ENCODE measurements around the gene MAN1C1. TPM values are rescaled to one million over a fixed set of nuclear protein-coding genes. Genes with fewer than 3 reads are reported as not detected.

MAN1C1 gene
- total and polyA plus RNA-seq, 9 of the 15 experiments (the other 6 are each of a cell fraction or from before 2014, with no cell fraction given): 0.04 to 0.44 (median 0.10) TPM; not detected in 3

DNA sequence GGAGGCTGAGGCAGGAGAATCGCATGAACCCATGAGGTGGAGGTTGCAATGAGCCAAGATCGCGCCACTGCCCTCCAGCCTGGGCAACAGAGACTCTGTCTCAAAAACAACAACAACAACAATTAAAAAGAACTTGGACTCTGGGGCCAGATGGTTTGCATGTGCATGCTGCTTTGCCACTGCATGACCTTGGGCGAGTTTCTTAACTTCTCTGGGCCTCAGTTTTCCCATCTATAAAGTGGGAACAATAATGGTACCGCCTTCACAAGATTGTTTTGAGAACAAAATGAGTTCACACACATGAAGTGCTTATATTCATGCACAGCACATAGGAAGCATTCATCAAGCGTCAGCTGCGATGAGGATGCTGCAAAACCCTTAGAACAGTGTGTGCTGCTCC, 74.6 kb downstream of the MAN1C1 start (continued):
- TF ChIP-seq, protein P1, sequence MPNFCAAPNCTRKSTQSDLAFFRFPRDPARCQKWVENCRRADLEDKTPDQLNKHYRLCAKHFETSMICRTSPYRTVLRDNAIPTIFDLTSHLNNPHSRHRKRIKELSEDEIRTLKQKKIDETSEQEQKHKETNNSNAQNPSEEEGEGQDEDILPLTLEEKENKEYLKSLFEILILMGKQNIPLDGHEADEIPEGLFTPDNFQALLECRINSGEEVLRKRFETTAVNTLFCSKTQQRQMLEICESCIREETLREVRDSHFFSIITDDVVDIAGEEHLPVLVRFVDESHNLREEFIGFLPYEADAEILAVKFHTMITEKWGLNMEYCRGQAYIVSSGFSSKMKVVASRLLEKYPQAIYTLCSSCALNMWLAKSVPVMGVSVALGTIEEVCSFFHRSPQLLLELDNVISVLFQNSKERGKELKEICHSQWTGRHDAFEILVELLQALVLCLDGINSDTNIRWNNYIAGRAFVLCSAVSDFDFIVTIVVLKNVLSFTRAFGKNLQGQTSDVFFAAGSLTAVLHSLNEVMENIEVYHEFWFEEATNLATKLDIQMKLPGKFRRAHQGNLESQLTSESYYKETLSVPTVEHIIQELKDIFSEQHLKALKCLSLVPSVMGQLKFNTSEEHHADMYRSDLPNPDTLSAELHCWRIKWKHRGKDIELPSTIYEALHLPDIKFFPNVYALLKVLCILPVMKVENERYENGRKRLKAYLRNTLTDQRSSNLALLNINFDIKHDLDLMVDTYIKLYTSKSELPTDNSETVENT (CRISPR knock-in tag; IDR thresholded peaks at IDR 0.05): no peak
- peak; percentile 57; the same call in 1 of the 2 replicates for TF ChIP-seq ESRRA (IDR thresholded peaks at IDR 0.05; ENCODE audit: borderline replicate concordance, low read depth)
- TF ChIP-seq, protein P2, sequence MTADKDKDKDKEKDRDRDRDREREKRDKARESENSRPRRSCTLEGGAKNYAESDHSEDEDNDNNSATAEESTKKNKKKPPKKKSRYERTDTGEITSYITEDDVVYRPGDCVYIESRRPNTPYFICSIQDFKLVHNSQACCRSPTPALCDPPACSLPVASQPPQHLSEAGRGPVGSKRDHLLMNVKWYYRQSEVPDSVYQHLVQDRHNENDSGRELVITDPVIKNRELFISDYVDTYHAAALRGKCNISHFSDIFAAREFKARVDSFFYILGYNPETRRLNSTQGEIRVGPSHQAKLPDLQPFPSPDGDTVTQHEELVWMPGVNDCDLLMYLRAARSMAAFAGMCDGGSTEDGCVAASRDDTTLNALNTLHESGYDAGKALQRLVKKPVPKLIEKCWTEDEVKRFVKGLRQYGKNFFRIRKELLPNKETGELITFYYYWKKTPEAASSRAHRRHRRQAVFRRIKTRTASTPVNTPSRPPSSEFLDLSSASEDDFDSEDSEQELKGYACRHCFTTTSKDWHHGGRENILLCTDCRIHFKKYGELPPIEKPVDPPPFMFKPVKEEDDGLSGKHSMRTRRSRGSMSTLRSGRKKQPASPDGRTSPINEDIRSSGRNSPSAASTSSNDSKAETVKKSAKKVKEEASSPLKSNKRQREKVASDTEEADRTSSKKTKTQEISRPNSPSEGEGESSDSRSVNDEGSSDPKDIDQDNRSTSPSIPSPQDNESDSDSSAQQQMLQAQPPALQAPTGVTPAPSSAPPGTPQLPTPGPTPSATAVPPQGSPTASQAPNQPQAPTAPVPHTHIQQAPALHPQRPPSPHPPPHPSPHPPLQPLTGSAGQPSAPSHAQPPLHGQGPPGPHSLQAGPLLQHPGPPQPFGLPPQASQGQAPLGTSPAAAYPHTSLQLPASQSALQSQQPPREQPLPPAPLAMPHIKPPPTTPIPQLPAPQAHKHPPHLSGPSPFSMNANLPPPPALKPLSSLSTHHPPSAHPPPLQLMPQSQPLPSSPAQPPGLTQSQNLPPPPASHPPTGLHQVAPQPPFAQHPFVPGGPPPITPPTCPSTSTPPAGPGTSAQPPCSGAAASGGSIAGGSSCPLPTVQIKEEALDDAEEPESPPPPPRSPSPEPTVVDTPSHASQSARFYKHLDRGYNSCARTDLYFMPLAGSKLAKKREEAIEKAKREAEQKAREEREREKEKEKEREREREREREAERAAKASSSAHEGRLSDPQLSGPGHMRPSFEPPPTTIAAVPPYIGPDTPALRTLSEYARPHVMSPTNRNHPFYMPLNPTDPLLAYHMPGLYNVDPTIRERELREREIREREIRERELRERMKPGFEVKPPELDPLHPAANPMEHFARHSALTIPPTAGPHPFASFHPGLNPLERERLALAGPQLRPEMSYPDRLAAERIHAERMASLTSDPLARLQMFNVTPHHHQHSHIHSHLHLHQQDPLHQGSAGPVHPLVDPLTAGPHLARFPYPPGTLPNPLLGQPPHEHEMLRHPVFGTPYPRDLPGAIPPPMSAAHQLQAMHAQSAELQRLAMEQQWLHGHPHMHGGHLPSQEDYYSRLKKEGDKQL (CRISPR knock-in tag; IDR thresholded peaks at IDR 0.05; ENCODE audit: borderline replicate concordance): no peak
- TF ChIP-seq MAFG (tag; conservative IDR thresholded peaks at IDR 0.05): no peak
- TF ChIP-seq ADNP (tag; IDR thresholded peaks at IDR 0.05): peak; percentile 74; the same call in 1 of the 2 replicates
- TF ChIP-seq, protein P3, sequence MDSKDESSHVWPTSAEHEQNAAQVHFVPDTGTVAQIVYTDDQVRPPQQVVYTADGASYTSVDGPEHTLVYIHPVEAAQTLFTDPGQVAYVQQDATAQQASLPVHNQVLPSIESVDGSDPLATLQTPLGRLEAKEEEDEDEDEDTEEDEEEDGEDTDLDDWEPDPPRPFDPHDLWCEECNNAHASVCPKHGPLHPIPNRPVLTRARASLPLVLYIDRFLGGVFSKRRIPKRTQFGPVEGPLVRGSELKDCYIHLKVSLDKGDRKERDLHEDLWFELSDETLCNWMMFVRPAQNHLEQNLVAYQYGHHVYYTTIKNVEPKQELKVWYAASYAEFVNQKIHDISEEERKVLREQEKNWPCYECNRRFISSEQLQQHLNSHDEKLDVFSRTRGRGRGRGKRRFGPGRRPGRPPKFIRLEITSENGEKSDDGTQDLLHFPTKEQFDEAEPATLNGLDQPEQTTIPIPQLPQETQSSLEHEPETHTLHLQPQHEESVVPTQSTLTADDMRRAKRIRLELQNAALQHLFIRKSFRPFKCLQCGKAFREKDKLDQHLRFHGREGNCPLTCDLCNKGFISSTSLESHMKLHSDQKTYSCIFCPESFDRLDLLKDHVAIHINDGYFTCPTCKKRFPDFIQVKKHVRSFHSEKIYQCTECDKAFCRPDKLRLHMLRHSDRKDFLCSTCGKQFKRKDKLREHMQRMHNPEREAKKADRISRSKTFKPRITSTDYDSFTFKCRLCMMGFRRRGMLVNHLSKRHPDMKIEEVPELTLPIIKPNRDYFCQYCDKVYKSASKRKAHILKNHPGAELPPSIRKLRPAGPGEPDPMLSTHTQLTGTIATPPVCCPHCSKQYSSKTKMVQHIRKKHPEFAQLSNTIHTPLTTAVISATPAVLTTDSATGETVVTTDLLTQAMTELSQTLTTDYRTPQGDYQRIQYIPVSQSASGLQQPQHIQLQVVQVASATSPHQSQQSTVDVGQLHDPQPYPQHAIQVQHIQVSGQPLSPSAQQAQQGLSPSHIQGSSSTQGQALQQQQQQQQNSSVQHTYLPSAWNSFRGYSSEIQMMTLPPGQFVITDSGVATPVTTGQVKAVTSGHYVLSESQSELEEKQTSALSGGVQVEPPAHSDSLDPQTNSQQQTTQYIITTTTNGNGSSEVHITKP (IDR thresholded peaks at IDR 0.05; ENCODE audit: partially characterized antibody): no peak
- no peak for TF ChIP-seq ZNF23 (CRISPR knock-in tag; IDR thresholded peaks at IDR 0.05)
- TF ChIP-seq TCFL5 (CRISPR knock-in tag; conservative IDR thresholded peaks at IDR 0.05): no peak
- TF ChIP-seq, protein P4, sequence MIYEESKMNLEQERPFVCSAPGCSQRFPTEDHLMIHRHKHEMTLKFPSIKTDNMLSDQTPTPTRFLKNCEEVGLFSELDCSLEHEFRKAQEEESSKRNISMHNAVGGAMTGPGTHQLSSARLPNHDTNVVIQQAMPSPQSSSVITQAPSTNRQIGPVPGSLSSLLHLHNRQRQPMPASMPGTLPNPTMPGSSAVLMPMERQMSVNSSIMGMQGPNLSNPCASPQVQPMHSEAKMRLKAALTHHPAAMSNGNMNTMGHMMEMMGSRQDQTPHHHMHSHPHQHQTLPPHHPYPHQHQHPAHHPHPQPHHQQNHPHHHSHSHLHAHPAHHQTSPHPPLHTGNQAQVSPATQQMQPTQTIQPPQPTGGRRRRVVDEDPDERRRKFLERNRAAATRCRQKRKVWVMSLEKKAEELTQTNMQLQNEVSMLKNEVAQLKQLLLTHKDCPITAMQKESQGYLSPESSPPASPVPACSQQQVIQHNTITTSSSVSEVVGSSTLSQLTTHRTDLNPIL (CRISPR knock-in tag; IDR thresholded peaks at IDR 0.05): no peak
- no peak for TF ChIP-seq TFAM (CRISPR knock-in tag; conservative IDR thresholded peaks at IDR 0.05)
- TF ChIP-seq RBM25 (IDR thresholded peaks at IDR 0.05; ENCODE audit: low read depth, low read length, severe bottlenecking): peak; percentile 79
- TF ChIP-seq PHB2 (IDR thresholded peaks at IDR 0.05; ENCODE audit: low read depth): no peak
- TF ChIP-seq ZBTB17 (CRISPR knock-in tag; IDR thresholded peaks at IDR 0.05): no peak
- no peak for TF ChIP-seq NCOA6 (IDR thresholded peaks at IDR 0.05)
- no peak for TF ChIP-seq ZFPM2 (CRISPR knock-in tag; IDR thresholded peaks at IDR 0.05)
